Right renal pelvis (tissue), 4 donors: ENCODE results near the gene MOCOS. TPM values are rescaled to one million over a fixed set of nuclear protein-coding genes. Genes with fewer than 3 reads are reported as not detected.

Experiments used
- DNase-seq, 4 donors: peaks; one replicate each; pipeline ENCODE4 v3.0.0-alpha.2; 2013; ENCODE audit warnings: low read depth in 4 of 4, low spot score in 3 of 4, missing footprints in 1 of 4
- polyA plus RNA-seq, 4 donors: library from polyadenylated mRNA; unstranded; fragments of 120-200 nt; gene quantifications; one replicate each; pipeline ENCODE4 v1.2.1, GENCODE V29; 2013; ENCODE audit not compliant: insufficient read length in 4 of 4

The MOCOS gene
- polyA plus RNA-seq, 4 donors = 0.40 to 1.1 (median 0.82) TPM

- DNase-seq = no peak
Observed at GRCh38 chr18:36176711-36177110, 10.6 kb upstream of the MOCOS start.

- DNase-seq = no peak
Observed at GRCh38 chr18:36177913-36178312, 9.4 kb upstream of the MOCOS start.

GRCh38 chr18:36179562-36180355 lies 7.5 kb upstream of the MOCOS start:
- DNase-seq = no peak

GRCh38 chr18:36181441-36181840 lies 5.9 kb upstream of the MOCOS start:
- DNase-seq = no peak

GRCh38 chr18:36181898-36182506 lies 5.3 kb upstream of the MOCOS start:
- DNase-seq = no peak

- DNase-seq = no peak
Observed at GRCh38 chr18:36183033-36183432, 4.3 kb upstream of the MOCOS start.

- no peak for DNase-seq
Observed at GRCh38 chr18:36183987-36184386, 3.3 kb upstream of the MOCOS start.

GRCh38 chr18:36185157-36185556 lies 2.1 kb upstream of the MOCOS start:
- no peak for DNase-seq

- DNase-seq = no peak
Observed at GRCh38 chr18:36185901-36186460, 1.3 kb upstream of the MOCOS start.

GRCh38 chr18:36186461-36187192 lies 670 bp upstream of the MOCOS start:
- no peak for DNase-seq

- DNase-seq = no peak
Observed at GRCh38 chr18:36187826-36188721, 777 bp downstream of the MOCOS start.

GRCh38 chr18:36188916-36189315 lies 1.6 kb downstream of the MOCOS start:
- no peak for DNase-seq

- no peak for DNase-seq
Observed at GRCh38 chr18:36189486-36189885, 2.2 kb downstream of the MOCOS start.

GRCh38 chr18:36191286-36191685 lies 4.0 kb downstream of the MOCOS start:
- no peak for DNase-seq

- no peak for DNase-seq
Observed at GRCh38 chr18:36191711-36192110, 4.4 kb downstream of the MOCOS start.

- DNase-seq = no peak
Observed at GRCh38 chr18:36194600-36195315, 7.5 kb downstream of the MOCOS start.

- no peak for DNase-seq
Observed at GRCh38 chr18:36195427-36196122, 8.3 kb downstream of the MOCOS start.

GRCh38 chr18:36196238-36196995 lies 9.1 kb downstream of the MOCOS start:
- DNase-seq = no peak
